IMR-90 (cell line): ENCODE measurements around the gene ANXA4. TPM values are rescaled to one million over a fixed set of nuclear protein-coding genes. Genes with fewer than 3 reads are reported as not detected.

Experiments
- ATAC-seq: fragments of 200-7000 bp; cut with Tn5 transposase; 2 replicates; pipeline ENCODE4 v1.9.1; 2020; ENCODE audit warnings: low read depth, mild to moderate bottlenecking, moderate library complexity
- BruUV-seq: library from RNA; stranded (reverse); fragments of 400-500 nt; replicated peaks from 2 replicates; lab custom pipeline; 2021; lab: Mats Ljungman, UMichigan
- CTCF ChIA-PET: fragments of 300-600 bp; formaldehyde crosslinking; extraction: SDS; loops from one replicate; lab custom pipeline; 2021; ENCODE audit warnings: antibody characterized with exemption; lab: Yijun Ruan, JAX
- POLR2A ChIA-PET: fragments of 300-600 bp; sonication (Branson Sonifier 250); formaldehyde crosslinking; loops from one replicate; lab custom pipeline; 2022; ENCODE audit warnings: antibody characterized with exemption; ENCODE audit not compliant: unreplicated experiment; lab: Charles Lee
- DNase-seq: peaks from one replicate; pipeline ENCODE4 v3.0.0; 2013
- H2AFZ ChIP-seq: replicated peaks from 2 replicates; pipeline ENCODE3; 2013; ENCODE audit warnings: low read length, mild to moderate bottlenecking; ENCODE audit not compliant: poor library complexity
- H2AK5ac ChIP-seq: 2 replicates; pipeline ENCODE4 v1.6.1; 2013; ENCODE audit warnings: low read depth, low read length, inconsistent platforms
- H2AK9ac ChIP-seq: replicated peaks from 2 replicates; pipeline ENCODE3; 2013; ENCODE audit warnings: mild to moderate bottlenecking, low read depth, low read length, moderate library complexity; ENCODE audit not compliant: poor library complexity
- H2BK120ac ChIP-seq: 2 replicates; pipeline ENCODE4 v1.6.1; 2013; ENCODE audit warnings: low read depth, low read length, inconsistent platforms
- H2BK15ac ChIP-seq: 3 replicates; pipeline ENCODE4 v1.6.1; 2013; ENCODE audit warnings: low read depth, low read length, inconsistent platforms
- H2BK20ac ChIP-seq: 2 replicates; pipeline ENCODE4 v1.6.1; 2013; ENCODE audit warnings: low read depth, mild to moderate bottlenecking, inconsistent platforms, low read length, moderate library complexity
- H2BK5ac ChIP-seq: 2 replicates; pipeline ENCODE4 v1.6.1; 2013; ENCODE audit warnings: mild to moderate bottlenecking, low read depth, low read length, inconsistent platforms; ENCODE audit not compliant: poor library complexity, severe bottlenecking
- H3K14ac ChIP-seq: replicated peaks from 2 replicates; pipeline ENCODE4 v1.6.1; 2013; ENCODE audit warnings: low read depth, low read length, inconsistent platforms
- H3K18ac ChIP-seq: 2 replicates; pipeline ENCODE4 v1.6.1; 2013; ENCODE audit warnings: low read depth, low read length, control low read depth
- H3K23ac ChIP-seq: 2 replicates; pipeline ENCODE4 v1.6.1; 2013; ENCODE audit warnings: low read depth, low read length, inconsistent platforms
- H3K27ac ChIP-seq: 2 replicates; pipeline ENCODE4 v1.5.1; 2013; ENCODE audit warnings: mild to moderate bottlenecking, control low read depth, low read length; ENCODE audit not compliant: insufficient read depth
- H3K27me3 ChIP-seq: 2 replicates; pipeline ENCODE4 v1.6.1; 2013; ENCODE audit warnings: low read length; ENCODE audit not compliant: control insufficient read depth, insufficient read depth
- H3K36me3 ChIP-seq: 2 replicates; pipeline ENCODE4 v1.6.1; 2013; ENCODE audit warnings: low read length, mixed read lengths; ENCODE audit not compliant: control insufficient read depth, insufficient read depth
- H3K4ac ChIP-seq: 2 replicates; pipeline ENCODE4 v1.6.1; 2013; ENCODE audit warnings: low read depth, low read length, inconsistent platforms
- H3K4me1 ChIP-seq: 2 replicates; pipeline ENCODE4 v1.6.1; 2013; ENCODE audit warnings: low read length, mixed read lengths; ENCODE audit not compliant: control insufficient read depth, insufficient read depth
- H3K4me2 ChIP-seq: 2 replicates; pipeline ENCODE4 v1.6.1; 2013; ENCODE audit warnings: low read depth, mild to moderate bottlenecking, control low read depth, low read length, moderate library complexity
- H3K4me3 ChIP-seq: 2 replicates; pipeline ENCODE4 v1.5.1; 2013; ENCODE audit warnings: low read depth, mild to moderate bottlenecking, control low read depth, low read length, moderate library complexity; ENCODE audit not compliant: insufficient read depth
- H3K56ac ChIP-seq: 2 replicates; pipeline ENCODE4 v1.6.1; 2013; ENCODE audit warnings: low read length, inconsistent platforms; ENCODE audit not compliant: insufficient read depth; ENCODE audit errors: extremely low read depth
- H3K79me1 ChIP-seq, 2 experiments: 2 replicates each; pipeline ENCODE4 v1.6.1; 2013; ENCODE audit warnings: low read length in 2 of 2, inconsistent platforms in 1 of 2, low read depth in 1 of 2
- H3K9ac ChIP-seq: 2 replicates; pipeline ENCODE4 v1.6.1; 2013; ENCODE audit warnings: low read depth, low read length, control low read depth
- H3K9me1 ChIP-seq: 2 replicates; pipeline ENCODE4 v1.6.1; 2013; ENCODE audit warnings: low read length, inconsistent platforms; ENCODE audit not compliant: insufficient read depth
- H3K9me3 ChIP-seq: 2 replicates; pipeline ENCODE4 v1.6.1; 2013; ENCODE audit warnings: low read length; ENCODE audit not compliant: control insufficient read depth, insufficient read depth
- H4K20me1 ChIP-seq: 2 replicates; pipeline ENCODE4 v1.6.1; 2013; ENCODE audit warnings: low read length, inconsistent platforms; ENCODE audit not compliant: insufficient read depth
- H4K5ac ChIP-seq: 2 replicates; pipeline ENCODE4 v1.6.1; 2013; ENCODE audit warnings: mild to moderate bottlenecking, low read depth, low read length, control low read depth
- H4K8ac ChIP-seq, 2 experiments: 2 replicates each; pipeline ENCODE4 v1.6.1; 2013; ENCODE audit warnings: low read depth in 2 of 2, low read length in 2 of 2, control low read depth in 1 of 2, inconsistent platforms in 1 of 2
- H4K91ac ChIP-seq: 2 replicates; pipeline ENCODE4 v1.6.1; 2013; ENCODE audit warnings: low read depth, low read length, inconsistent platforms; ENCODE audit not compliant: insufficient read depth
- BHLHE40 ChIP-seq: fragments of 150-350 bp; IDR thresholded peaks from 2 replicates; pipeline ENCODE4 v1.6.1; 2016; ENCODE audit warnings: mild to moderate bottlenecking, low read depth, low read length
- CEBPB ChIP-seq: IDR thresholded peaks from 2 replicates; pipeline ENCODE4 v1.6.1; 2012; ENCODE audit warnings: low read depth, low read length, improper control_type of control experiment
- CTCF ChIP-seq: conservative IDR thresholded peaks from 2 replicates; pipeline ENCODE4 v1.5.1; 2012; ENCODE audit warnings: mild to moderate bottlenecking, low read depth, low read length, improper control_type of control experiment
- FOS ChIP-seq: fragments of 150-350 bp; IDR thresholded peaks from 2 replicates; pipeline ENCODE4 v1.6.1; 2016; ENCODE audit warnings: low read depth, low read length
- MAFK ChIP-seq: IDR thresholded peaks from 2 replicates; pipeline ENCODE4 v1.6.1; 2012; ENCODE audit warnings: low read depth, low read length, improper control_type of control experiment
- MAZ ChIP-seq: IDR thresholded peaks from 2 replicates; pipeline ENCODE4 v1.6.1; 2012; ENCODE audit warnings: low read depth, mild to moderate bottlenecking, low read length, improper control_type of control experiment, moderate library complexity, borderline replicate concordance
- MXI1 ChIP-seq: IDR thresholded peaks from 2 replicates; pipeline ENCODE4 v1.6.1; 2012; ENCODE audit warnings: low read depth, mild to moderate bottlenecking, low read length, moderate library complexity, borderline replicate concordance
- NFE2L2 ChIP-seq: fragments of 150-350 bp; IDR thresholded peaks from 2 replicates; pipeline ENCODE4 v1.6.1; 2016; ENCODE audit warnings: low read depth, mild to moderate bottlenecking, low read length
- POLR2A ChIP-seq: IDR thresholded peaks from 2 replicates; pipeline ENCODE4 v1.6.1; 2012; ENCODE audit warnings: mild to moderate bottlenecking, low read depth, low read length
- RAD21 ChIP-seq: IDR thresholded peaks from 2 replicates; pipeline ENCODE4 v1.6.1; 2012; ENCODE audit warnings: low read length, improper control_type of control experiment
- RCOR1 ChIP-seq: IDR thresholded peaks from 2 replicates; pipeline ENCODE4 v1.6.1; 2012; ENCODE audit warnings: mild to moderate bottlenecking, low read length, improper control_type of control experiment; ENCODE audit not compliant: insufficient replicate concordance
- RFX5 ChIP-seq: IDR thresholded peaks from 2 replicates; pipeline ENCODE4 v1.8.0; 2012; ENCODE audit warnings: low read depth, mild to moderate bottlenecking, low read length, moderate library complexity
- SMC3 ChIP-seq: fragments of 150-350 bp; IDR thresholded peaks from 2 replicates; pipeline ENCODE4 v1.6.1; 2016; ENCODE audit warnings: low read depth, mild to moderate bottlenecking, antibody characterized with exemption, low read length, moderate library complexity
- WGBS, 2 experiments: methylation state at CpG; one replicate each; pipeline versions ENCODE4 v1.1.5 to v1.1.7; 2013; ENCODE audit warnings: missing lambda C conversion rate in 2 of 2; ENCODE audit not compliant: insufficient read length in 1 of 2; ENCODE audit errors: extremely low coverage in 2 of 2; 5-methylcytosine and 5-hydroxymethylcytosine counted together
- dilution Hi-C: fragments of 300-500 bp; cut with HindIII; formaldehyde crosslinking; loops from one replicate; pipeline ENCODE4 v1.14.3; 2018; ENCODE audit warnings: low sequenced_read_pairs; ENCODE audit not compliant: unreplicated experiment
- in situ Hi-C: fragments of 300-500 bp; cut with MboI; formaldehyde crosslinking; loops from 3 replicates; pipeline ENCODE4 v1.14.3; 2019; ENCODE audit warnings: low sequenced_read_pairs, inconsistent platforms, mixed read lengths
- intact Hi-C: fragments of 100-400 bp; cut with micrococcal nuclease; formaldehyde crosslinking; loops from 2 replicates; pipeline ENCODE4 v1.10.0; 2022
- polyA plus RNA-seq, 3 experiments: library from polyadenylated mRNA; depleted of rRNA; stranded (reverse); fragments of >200 nt; gene quantifications; 2 replicates each; pipeline ENCODE4 v1.2.3, GENCODE V29; 2012; ENCODE audit warnings: low replicate concordance in 1 of 3
- total RNA-seq: library from RNA; depleted of rRNA; stranded (reverse); fragments of >200 nt; gene quantifications from 2 replicates; pipeline ENCODE4 v1.2.3, GENCODE V29; 2012
- TF ChIP-seq, protein P1 (sequence below): fragments of 150-350 bp; IDR thresholded peaks from 2 replicates; pipeline ENCODE4 v1.6.1; 2017; ENCODE audit warnings: mild to moderate bottlenecking, antibody characterized with exemption, low read length, low read depth
- TF ChIP-seq, protein P2 (sequence below): fragments of 150-350 bp; IDR thresholded peaks from 2 replicates; pipeline ENCODE4 v1.6.1; 2016; ENCODE audit warnings: low read depth, mild to moderate bottlenecking, low read length, moderate library complexity, borderline replicate concordance

Gene ANXA4
- total and polyA plus RNA-seq, 2 of the 4 experiments (the other 2 are of a cell fraction) = 22.2 to 72.0 TPM

DNA sequence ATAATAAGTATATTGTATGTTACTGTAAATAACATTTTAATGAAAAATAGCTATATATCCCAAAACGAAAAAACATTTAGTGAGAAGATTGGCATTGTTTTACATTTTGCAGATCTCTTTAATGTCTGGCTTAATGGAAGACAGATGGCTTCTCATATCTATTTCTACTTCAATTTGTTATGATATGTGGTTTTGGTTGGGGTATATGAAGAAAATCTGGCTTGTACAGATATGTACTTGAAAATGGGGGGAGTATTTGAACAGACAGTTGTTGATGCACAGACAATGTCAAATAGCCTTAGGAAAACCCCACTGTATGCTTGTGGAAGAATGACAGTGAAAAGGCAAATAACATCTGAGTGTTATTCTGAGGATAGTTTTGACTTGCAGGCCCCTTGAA lies 64.0 kb downstream of the ANXA4 start:
- Histone ChIP-seq H3K4me3 (no peak overlapping the region), H3K4ac (no peak overlapping the region), H3K79me1 (no peaks in the 10 kb centered on the region), H2BK15ac (no peak overlapping the region), H4K5ac (no peak overlapping the region), H2BK5ac (no peak overlapping the region), H3K14ac (no peak overlapping the region), H4K20me1 (no peaks in the 10 kb centered on the region), H2AK5ac (no peak overlapping the region), H4K8ac (no peak overlapping the region), H2BK20ac (no peak overlapping the region), H2AFZ (no peak overlapping the region), H3K36me3 (peaks cover 25% of the 10 kb centered on the region), H2AK9ac (no peak overlapping the region), H3K18ac (no peak overlapping the region), H3K4me1 (no peaks in the 10 kb centered on the region), H3K27me3 (no peaks in the 10 kb centered on the region), H3K23ac (no peak overlapping the region), H3K4me2 (no peak overlapping the region), H4K91ac (no peak overlapping the region), H3K9me3 (no peaks in the 10 kb centered on the region), H3K56ac (no peak overlapping the region), H2BK120ac (no peak overlapping the region), H3K9ac (no peak overlapping the region), H3K9me1 (no peaks in the 10 kb centered on the region), H3K27ac (no peak overlapping the region)
- no peak for TF ChIP-seq BHLHE40
- no peak for TF ChIP-seq CEBPB
- TF ChIP-seq POLR2A = no peak
- no peak for TF ChIP-seq NFE2L2
- TF ChIP-seq, protein P1, sequence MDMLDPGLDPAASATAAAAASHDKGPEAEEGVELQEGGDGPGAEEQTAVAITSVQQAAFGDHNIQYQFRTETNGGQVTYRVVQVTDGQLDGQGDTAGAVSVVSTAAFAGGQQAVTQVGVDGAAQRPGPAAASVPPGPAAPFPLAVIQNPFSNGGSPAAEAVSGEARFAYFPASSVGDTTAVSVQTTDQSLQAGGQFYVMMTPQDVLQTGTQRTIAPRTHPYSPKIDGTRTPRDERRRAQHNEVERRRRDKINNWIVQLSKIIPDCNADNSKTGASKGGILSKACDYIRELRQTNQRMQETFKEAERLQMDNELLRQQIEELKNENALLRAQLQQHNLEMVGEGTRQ = no peak
- no peak for TF ChIP-seq RFX5
- no peak for TF ChIP-seq MXI1
- no peak for TF ChIP-seq FOS
- TF ChIP-seq SMC3 = no peak
- no peak for TF ChIP-seq MAZ
- TF ChIP-seq MAFK = no peak
- TF ChIP-seq RAD21 = no peak
- TF ChIP-seq, protein P2, sequence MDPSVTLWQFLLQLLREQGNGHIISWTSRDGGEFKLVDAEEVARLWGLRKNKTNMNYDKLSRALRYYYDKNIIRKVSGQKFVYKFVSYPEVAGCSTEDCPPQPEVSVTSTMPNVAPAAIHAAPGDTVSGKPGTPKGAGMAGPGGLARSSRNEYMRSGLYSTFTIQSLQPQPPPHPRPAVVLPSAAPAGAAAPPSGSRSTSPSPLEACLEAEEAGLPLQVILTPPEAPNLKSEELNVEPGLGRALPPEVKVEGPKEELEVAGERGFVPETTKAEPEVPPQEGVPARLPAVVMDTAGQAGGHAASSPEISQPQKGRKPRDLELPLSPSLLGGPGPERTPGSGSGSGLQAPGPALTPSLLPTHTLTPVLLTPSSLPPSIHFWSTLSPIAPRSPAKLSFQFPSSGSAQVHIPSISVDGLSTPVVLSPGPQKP = no peak
- TF ChIP-seq CTCF = no peak
- no peak for TF ChIP-seq RCOR1
- dilution Hi-C loops (no loop called here), intact Hi-C loops (no loop called here), in situ Hi-C loops (no loop called here)
- POLR2A ChIA-PET = no interaction called here
- CTCF ChIA-PET = interaction anchor here (1.3 kb wide), 1 partner anchor 81 kb away, joined by 10 read pairs; no protein-coding TSS in a partner anchor
- WGBS, 2 experiments = no CpG with 5 or more reads among the region's 1 CpG
- DNase-seq (no peak), ATAC-seq (no peak)
- BruUV-seq = no TSS peak
